Activated B cell treated with CpG ODN at 0.5 μM for 24 hours (primary cell): ENCODE measurements around the gene PARVB. TPM values are rescaled to one million over a fixed set of nuclear protein-coding genes. Genes with fewer than 3 reads are reported as not detected.

ENCODE experiments used
- ATAC-seq: fragments of 200-7000 bp; cut with Tn5 transposase; one replicate; pipeline ENCODE4 v1.10.0; 2021; ENCODE audit warnings: low read depth, mild to moderate bottlenecking, moderate library complexity
- CTCF ChIA-PET: fragments of 350-600 bp; sonication (Branson Sonifier 250); formaldehyde crosslinking; loops from one replicate; lab custom pipeline; 2021; ENCODE audit warnings: antibody characterized with exemption; lab: Charles Lee
- POLR2A ChIA-PET: fragments of 350-600 bp; sonication (Branson Sonifier 250); formaldehyde crosslinking; loops from one replicate; lab custom pipeline; 2021; ENCODE audit warnings: antibody characterized with exemption; lab: Charles Lee
- DNase-seq: peaks from one replicate; pipeline ENCODE4 v3.0.0; 2022
- H3K27ac Mint-ChIP-seq: one replicate; pipeline ENCODE4 v1.8.0; 2020; ENCODE audit warnings: mixed read lengths
- H3K27me3 Mint-ChIP-seq: one replicate; pipeline ENCODE4 v1.8.0; 2021; ENCODE audit warnings: mixed read lengths
- H3K36me3 Mint-ChIP-seq: one replicate; pipeline ENCODE4 v1.8.0; 2021; ENCODE audit warnings: low read depth, mixed read lengths
- H3K4me1 Mint-ChIP-seq: one replicate; pipeline ENCODE4 v1.8.0; 2021; ENCODE audit warnings: mixed read lengths
- H3K4me3 Mint-ChIP-seq: one replicate; pipeline ENCODE4 v1.8.0; 2020; ENCODE audit warnings: mild to moderate bottlenecking, mixed read lengths
- H3K9me3 Mint-ChIP-seq: one replicate; pipeline ENCODE4 v1.8.0; 2020; ENCODE audit warnings: mixed read lengths
- intact Hi-C: fragments of 100-400 bp; cut with micrococcal nuclease; formaldehyde crosslinking; loops from one replicate; pipeline ENCODE4 v1.15.1; 2024
- total RNA-seq: library from RNA; stranded (reverse); gene quantifications from 2 replicates; pipeline ENCODE4 v1.2.3, GENCODE V29; 2022
- TF ChIP-seq, protein P1 (sequence below): fragments of 200-600 bp; IDR thresholded peaks from one replicate; pipeline ENCODE4 v1.8.0; 2022; ENCODE audit warnings: antibody characterized with exemption, mild to moderate bottlenecking

Gene PARVB
- total RNA-seq, 1 donor from 2014 or later, result 53.5 TPM

DNA sequence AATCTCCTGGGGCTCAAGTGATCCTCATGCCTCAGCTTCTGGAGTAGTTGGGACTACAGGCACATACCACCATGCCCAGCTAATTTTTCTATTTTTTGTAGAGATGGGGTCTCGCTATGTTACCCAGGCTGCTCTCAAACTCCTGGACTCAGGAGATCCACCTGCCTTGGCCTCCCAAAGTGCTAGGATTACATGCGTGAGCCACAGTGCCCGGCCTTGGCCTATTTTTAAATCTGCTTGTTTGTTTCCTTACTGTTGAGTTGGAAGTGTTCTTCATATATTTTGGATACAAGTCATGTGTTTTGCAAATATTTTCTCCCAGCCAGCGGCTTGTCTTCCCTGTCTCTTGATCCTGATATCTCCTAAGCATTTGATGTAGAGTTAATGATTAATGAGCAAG is 5.0 kb downstream of the PARVB start:
- Mint-ChIP-seq H3K27ac (peak overlapping the region; percentile 36), H3K36me3 (peaks cover 15% of the 10 kb centered on the region), H3K27me3 (no peaks in the 10 kb centered on the region), H3K4me1 (peaks cover 67% of the 10 kb centered on the region), H3K9me3 (no peaks in the 10 kb centered on the region), H3K4me3 (no peak overlapping the region)
- intact Hi-C loops, result no loop called here
- TF ChIP-seq, protein P1, sequence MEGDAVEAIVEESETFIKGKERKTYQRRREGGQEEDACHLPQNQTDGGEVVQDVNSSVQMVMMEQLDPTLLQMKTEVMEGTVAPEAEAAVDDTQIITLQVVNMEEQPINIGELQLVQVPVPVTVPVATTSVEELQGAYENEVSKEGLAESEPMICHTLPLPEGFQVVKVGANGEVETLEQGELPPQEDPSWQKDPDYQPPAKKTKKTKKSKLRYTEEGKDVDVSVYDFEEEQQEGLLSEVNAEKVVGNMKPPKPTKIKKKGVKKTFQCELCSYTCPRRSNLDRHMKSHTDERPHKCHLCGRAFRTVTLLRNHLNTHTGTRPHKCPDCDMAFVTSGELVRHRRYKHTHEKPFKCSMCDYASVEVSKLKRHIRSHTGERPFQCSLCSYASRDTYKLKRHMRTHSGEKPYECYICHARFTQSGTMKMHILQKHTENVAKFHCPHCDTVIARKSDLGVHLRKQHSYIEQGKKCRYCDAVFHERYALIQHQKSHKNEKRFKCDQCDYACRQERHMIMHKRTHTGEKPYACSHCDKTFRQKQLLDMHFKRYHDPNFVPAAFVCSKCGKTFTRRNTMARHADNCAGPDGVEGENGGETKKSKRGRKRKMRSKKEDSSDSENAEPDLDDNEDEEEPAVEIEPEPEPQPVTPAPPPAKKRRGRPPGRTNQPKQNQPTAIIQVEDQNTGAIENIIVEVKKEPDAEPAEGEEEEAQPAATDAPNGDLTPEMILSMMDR, result no peak
- no peak for ATAC-seq
- DNase-seq, result no peak
- ChIA-PET CTCF (interaction anchor here (1.6 kb wide), 1 partner anchor 36 kb away, joined by 7 read pairs; no protein-coding TSS in a partner anchor), POLR2A (interaction anchor here (7.0 kb wide), 1 partner anchor 40 kb away, joined by 52 read pairs; no protein-coding TSS in a partner anchor)

DNA sequence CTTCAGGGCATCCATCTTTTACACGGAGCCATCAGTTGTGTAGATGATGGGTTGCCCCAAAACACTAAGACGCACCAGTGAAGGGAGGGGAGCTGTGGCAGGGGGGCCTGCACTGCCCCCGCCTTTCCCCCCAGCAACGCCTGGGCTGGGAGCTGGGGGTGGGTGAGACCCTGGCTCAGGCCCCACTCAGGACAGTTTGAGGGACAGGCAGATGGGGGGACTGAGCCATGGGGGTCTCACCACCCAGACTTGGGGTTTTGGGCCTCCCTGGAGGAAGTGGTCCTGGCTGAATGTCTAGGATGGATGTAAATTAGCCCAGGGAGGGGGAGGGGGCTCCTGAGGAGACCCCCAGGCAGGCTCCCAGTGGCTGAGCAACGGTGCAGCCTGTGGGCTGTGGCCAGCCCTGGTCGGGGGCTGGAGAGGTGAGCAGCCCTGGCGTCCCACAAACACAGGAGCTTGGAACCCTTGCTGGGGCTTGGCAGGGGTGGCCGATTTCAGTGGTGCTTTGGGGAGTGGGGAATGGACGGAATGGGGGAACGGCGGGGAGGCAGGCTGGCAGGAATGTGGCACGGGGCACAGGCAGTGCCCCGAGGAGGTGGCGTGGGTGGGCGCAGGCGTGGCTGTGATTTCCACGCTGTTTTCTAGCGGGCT is 6.1 kb downstream of the PARVB start:
- ChIA-PET POLR2A (no interaction called here), CTCF (interaction anchor here (1.0 to 1.6 kb wide), 3 partner anchors 18 to 51 kb away, joined by 3 to 7 read pairs (median 3); no protein-coding TSS in a partner anchor)
- intact Hi-C loops, result no loop called here
- no peaks in the 10 kb centered on the region for H3K9me3 Mint-ChIP-seq
- TF ChIP-seq, protein P1, result no peak
- no peaks in the 10 kb centered on the region for H3K27me3 Mint-ChIP-seq
- peaks cover 15% of the 10 kb centered on the region for H3K36me3 Mint-ChIP-seq
- no peak overlapping the region for H3K4me3 Mint-ChIP-seq
- no peak for ATAC-seq
- no peak for DNase-seq
- H3K4me1 Mint-ChIP-seq, result peaks cover 67% of the 10 kb centered on the region
- no peak overlapping the region for H3K27ac Mint-ChIP-seq

DNA sequence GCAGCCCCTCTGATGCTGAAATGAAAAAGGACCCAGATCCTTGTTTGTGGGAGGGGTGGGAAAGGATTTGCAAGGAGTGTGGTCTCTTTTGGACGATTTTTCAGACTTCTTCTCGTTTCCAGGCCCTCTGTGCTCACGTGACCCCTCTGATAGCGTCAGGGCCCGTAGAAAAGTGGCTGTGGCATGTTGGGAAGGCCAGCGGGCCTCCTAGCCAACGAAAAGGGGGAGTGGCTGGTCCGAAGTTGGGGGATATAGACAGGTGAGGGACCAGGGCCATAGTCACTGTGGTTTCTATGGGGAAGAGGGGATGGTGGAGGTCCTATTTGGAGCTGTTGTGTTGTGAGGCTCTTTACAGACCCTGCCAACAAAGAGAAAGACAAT is 6.6 kb downstream of the PARVB start:
- ChIA-PET POLR2A (no interaction called here), CTCF (interaction anchor here (0.8 to 1.5 kb wide), 2 partner anchors 38 to 55 kb away, joined by 3 to 5 read pairs; no protein-coding TSS in a partner anchor)
- peaks cover 61% of the 10 kb centered on the region for H3K4me1 Mint-ChIP-seq
- H3K36me3 Mint-ChIP-seq, result peaks cover 12% of the 10 kb centered on the region
- TF ChIP-seq, protein P1, result no peak
- DNase-seq, result no peak
- intact Hi-C loops, result no loop called here
- no peaks in the 10 kb centered on the region for H3K9me3 Mint-ChIP-seq
- peak overlapping the region; percentile 43 for H3K27ac Mint-ChIP-seq
- no peaks in the 10 kb centered on the region for H3K27me3 Mint-ChIP-seq
- ATAC-seq, result no peak
- no peak overlapping the region for H3K4me3 Mint-ChIP-seq

DNA sequence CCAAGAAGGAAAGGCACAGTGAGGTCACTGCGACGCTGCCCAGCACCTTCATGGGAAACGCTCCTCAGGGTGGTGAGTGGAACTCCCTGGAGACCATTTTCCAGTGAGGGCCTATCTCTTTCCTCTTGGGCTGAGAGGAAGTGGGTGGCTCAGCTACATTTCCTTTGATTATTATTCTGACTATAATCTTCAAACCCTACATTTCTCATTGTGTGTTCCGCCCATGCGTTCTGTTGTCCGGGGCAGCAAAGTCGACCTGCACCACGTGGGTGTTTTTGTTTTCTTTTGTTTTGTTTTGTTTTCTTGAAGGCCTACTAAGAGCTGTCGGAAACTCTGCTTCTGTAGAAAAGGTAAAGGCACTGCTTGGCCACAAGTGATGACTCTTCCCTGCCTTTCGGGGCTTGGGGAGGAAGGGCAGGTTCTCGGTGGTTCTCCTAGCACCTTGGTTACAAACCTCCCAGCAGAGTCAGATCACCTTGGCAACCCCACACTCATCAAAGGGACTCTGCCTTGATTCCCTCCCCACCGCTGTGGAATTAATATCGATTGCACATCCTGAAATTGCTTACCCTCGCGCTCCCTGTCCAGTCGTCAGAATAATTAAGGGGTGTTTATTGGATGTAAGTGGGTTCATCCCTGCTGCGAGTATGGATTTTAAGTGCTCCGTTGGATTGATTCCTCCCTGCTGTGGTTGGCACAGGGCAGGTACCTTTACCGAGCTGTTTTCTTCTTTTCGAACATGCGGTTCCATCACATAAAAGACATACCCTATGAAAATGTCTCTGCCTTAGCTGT is 7.3 kb downstream of the PARVB start:
- CTCF ChIA-PET, result interaction anchor here (0.8 to 2.4 kb wide), 3 partner anchors 38 to 55 kb away, joined by 3 to 6 read pairs (median 5); no protein-coding TSS in a partner anchor
- TF ChIP-seq, protein P1, result no peak
- no peak for ATAC-seq

More for the DNA sequence above, 7.3 kb downstream of the PARVB start:
- POLR2A ChIA-PET, result no interaction called here
- H3K27me3 Mint-ChIP-seq, result no peaks in the 10 kb centered on the region
- no peak overlapping the region for H3K4me3 Mint-ChIP-seq
- DNase-seq, result no peak
- H3K27ac Mint-ChIP-seq, result peak overlapping the region; percentile 53
- peaks cover 11% of the 10 kb centered on the region for H3K36me3 Mint-ChIP-seq
- intact Hi-C loops, result no loop called here
- peaks cover 55% of the 10 kb centered on the region for H3K4me1 Mint-ChIP-seq
- H3K9me3 Mint-ChIP-seq, result no peaks in the 10 kb centered on the region
